K562 (cell line): ENCODE results near the gene USHBP1. TPM values are rescaled to one million over a fixed set of nuclear protein-coding genes. Genes with fewer than 3 reads are reported as not detected.

Source experiments
- ATAC-seq: fragments of 200-7000 bp; cut with Tn5 transposase; 3 replicates; pipeline ENCODE4 v1.9.1; 2020; ENCODE audit warnings: moderate library complexity
- BruUV-seq: library from RNA; stranded (reverse); fragments of 400-500 nt; replicated peaks from 2 replicates; lab custom pipeline; 2021; lab: Mats Ljungman, UMichigan
- CTCF ChIA-PET: fragments of 300-600 bp; formaldehyde crosslinking; extraction: SDS; loops from one replicate; lab custom pipeline; 2021; ENCODE audit warnings: low intra/inter-chr PET ratio; lab: Yijun Ruan, JAX
- POLR2A ChIA-PET: fragments of 300-600, 350-650 bp; sonication (Branson Sonifier 250); formaldehyde crosslinking; extraction: SDS; loops from one replicate; lab custom pipeline; 2021; ENCODE audit warnings: antibody characterized with exemption, inconsistent platforms; lab: Yijun Ruan, JAX
- DNase-seq, 4 experiments: peaks; one replicate each; pipeline versions ENCODE4 v3.0.0 to v3.0.0-alpha.2; 2011 to 2018; ENCODE audit warnings: low spot score in 3 of 4, mixed read lengths in 3 of 4; ENCODE audit errors: extremely low read depth in 1 of 4
- FAIRE-seq: peaks from 2 replicates; lab custom pipeline; 2011; peaks lifted over from hg19 to GRCh38; lab: Jason Lieb, UNC
- H2AFZ ChIP-seq: 2 replicates; pipeline ENCODE4 v1.6.0; 2011; ENCODE audit warnings: low read depth, low read length, control low read depth, inconsistent platforms
- H3K27ac ChIP-seq: fragments of 200-600 bp; 3 replicates; pipeline ENCODE4 v1.8.0; 2011; ENCODE audit warnings: low read depth, mild to moderate bottlenecking, control low read depth, inconsistent platforms, low read length, moderate library complexity, mixed read lengths; ENCODE audit errors: extremely low read depth
- H3K27me3 ChIP-seq, 2 experiments: fragments of 300-600 bp in 1 of 2; 2 replicates in 1 of 2; 3 replicates in 1 of 2; pipeline versions ENCODE4 v1.6.0 to v1.8.0; 2011; ENCODE audit warnings: inconsistent platforms in 2 of 2, low read length in 2 of 2, mild to moderate bottlenecking in 1 of 2, mixed read lengths in 1 of 2, moderate library complexity in 1 of 2; ENCODE audit not compliant: control insufficient read depth in 2 of 2, insufficient read depth in 2 of 2
- H3K36me3 ChIP-seq: fragments of 300-600 bp; 3 replicates; pipeline ENCODE4 v1.8.0; 2011; ENCODE audit warnings: mild to moderate bottlenecking, low read length, inconsistent platforms; ENCODE audit not compliant: control insufficient read depth, insufficient read depth
- H3K4me1 ChIP-seq, 2 experiments: fragments of 200-600 bp in 1 of 2; replicated peaks in 1 of 2; 2 replicates in 1 of 2; 3 replicates in 1 of 2; pipeline versions ENCODE4 v1.5.1 to v1.8.0; 2011; ENCODE audit warnings: inconsistent platforms in 2 of 2, low read length in 2 of 2, mild to moderate bottlenecking in 1 of 2, mixed read lengths in 1 of 2, moderate library complexity in 1 of 2; ENCODE audit not compliant: control insufficient read depth in 2 of 2, insufficient read depth in 2 of 2
- H3K4me2 ChIP-seq: 2 replicates; pipeline ENCODE4 v1.6.1; 2011; ENCODE audit warnings: low read length, control low read depth, inconsistent platforms, mixed read lengths; ENCODE audit not compliant: insufficient read depth
- H3K4me3 ChIP-seq: fragments of 200-600 bp; sonication (generic), shearing (Covaris generic); 2 replicates; pipeline ENCODE4 v1.5.1; 2016; ENCODE audit warnings: control low read depth, inconsistent platforms
- H3K79me2 ChIP-seq: fragments of 200-600 bp; 3 replicates; pipeline ENCODE4 v1.8.0; 2011; ENCODE audit warnings: low read length, inconsistent platforms; ENCODE audit not compliant: control insufficient read depth, insufficient read depth
- H3K9ac ChIP-seq, 2 experiments: 2 replicates each; pipeline versions ENCODE4 v1.6.0 to v1.6.1; 2011; ENCODE audit warnings: low read depth in 2 of 2, low read length in 2 of 2, control low read depth in 1 of 2, inconsistent platforms in 1 of 2, mild to moderate bottlenecking in 1 of 2, mixed read lengths in 1 of 2; ENCODE audit not compliant: insufficient read depth in 1 of 2
- H3K9me1 ChIP-seq: one replicate; pipeline ENCODE4 v1.6.0; 2011; ENCODE audit warnings: inconsistent platforms, mild to moderate bottlenecking, low read length, moderate library complexity; ENCODE audit not compliant: control insufficient read depth, insufficient read depth
- H3K9me3 ChIP-seq: replicated peaks from 2 replicates; pipeline ENCODE4 v1.5.1; 2011; ENCODE audit warnings: low read depth, low read length, inconsistent platforms; ENCODE audit not compliant: control insufficient read depth, insufficient read depth
- H4K20me1 ChIP-seq: replicated peaks from 2 replicates; pipeline ENCODE4 v1.6.1; 2011; ENCODE audit warnings: low read length, inconsistent platforms, mixed read lengths; ENCODE audit not compliant: control insufficient read depth, insufficient read depth
- CHD4 ChIP-seq: fragments of 200-600 bp; sonication (generic); IDR thresholded peaks from 3 replicates; pipeline ENCODE4 v1.6.1; 2012; ENCODE audit warnings: low read depth, mild to moderate bottlenecking, mixed read lengths, low read length, inconsistent platforms; ENCODE audit not compliant: insufficient read depth, insufficient replicate concordance, poor library complexity, severe bottlenecking
- ELF1 ChIP-seq: fragments of 200-800 bp; sonication (Bioruptor generic); IDR thresholded peaks from 2 replicates; pipeline ENCODE4 v1.6.1; 2016; ENCODE audit warnings: missing genetic modification characterization, missing compliant biosample characterization
- GTF3C2 ChIP-seq: IDR thresholded peaks from 3 replicates; pipeline ENCODE4 v1.6.1; 2011; ENCODE audit warnings: borderline replicate concordance, mild to moderate bottlenecking, moderate library complexity; ENCODE audit not compliant: insufficient read length; ENCODE audit errors: extremely low read depth
- KLF13 ChIP-seq: fragments of 450-650 bp; IDR thresholded peaks from 2 replicates; pipeline ENCODE4 v1.6.1; 2016; ENCODE audit warnings: missing genetic modification characterization, low read depth, mild to moderate bottlenecking, missing compliant biosample characterization, moderate library complexity, borderline replicate concordance
- MCM7 ChIP-seq, 2 experiments: fragments of 450-650 bp; IDR thresholded peaks; 2 replicates each; pipeline ENCODE4 v1.6.1; 2016 to 2018
- POLR2AphosphoS5 ChIP-seq: IDR thresholded peaks from 2 replicates; pipeline ENCODE4 v1.6.1; 2011; ENCODE audit warnings: mild to moderate bottlenecking, low read depth, low read length, moderate library complexity; ENCODE audit not compliant: control insufficient read depth, insufficient read depth
- SNRNP70 ChIP-seq: fragments of 200-400 bp; formaldehyde crosslinking; optimal IDR thresholded peaks from 2 replicates; pipeline ENCODE3; 2017; ENCODE audit warnings: low read depth, low read length
- STAG1 ChIP-seq: sonication (generic); formaldehyde crosslinking; IDR thresholded peaks from 2 replicates; pipeline ENCODE4 v1.5.0; 2020; ENCODE audit warnings: missing genetic modification reagents, borderline replicate concordance
- TOE1 ChIP-seq, 2 experiments: fragments of 450-650 bp in 1 of 2; sonication (generic) in 1 of 2; formaldehyde crosslinking in 1 of 2; IDR thresholded peaks; 2 replicates each; pipeline versions ENCODE4 v1.7.1 to v1.8.0; 2016 to 2022; ENCODE audit warnings: borderline replicate concordance in 2 of 2, mild to moderate bottlenecking in 2 of 2, antibody characterized with exemption in 1 of 2, inconsistent platforms in 1 of 2, low read depth in 1 of 2, missing genetic modification reagents in 1 of 2, moderate library complexity in 1 of 2
- ZMIZ1 ChIP-seq, 2 experiments: fragments of 150-350 bp in 1 of 2; IDR thresholded peaks; 2 replicates each; pipeline ENCODE4 v1.6.1; 2012 to 2016; ENCODE audit warnings: low read depth in 2 of 2, low read length in 2 of 2, mild to moderate bottlenecking in 1 of 2, moderate library complexity in 1 of 2
- ZNF121 ChIP-seq: sonication (generic); formaldehyde crosslinking; conservative IDR thresholded peaks from 2 replicates; pipeline ENCODE4 v1.8.0; 2022; ENCODE audit warnings: missing genetic modification reagents
- ZNF778 ChIP-seq: fragments of 450-650 bp; formaldehyde crosslinking; IDR thresholded peaks from 2 replicates; pipeline ENCODE4 v1.4.0; 2020; ENCODE audit warnings: mild to moderate bottlenecking, moderate library complexity
- WGBS: fragments of 100-300 bp; shearing (Covaris generic); methylation state at CpG from one replicate; pipeline ENCODE4 v1.1.6; 2016; ENCODE audit warnings: low coverage, mixed read lengths; ENCODE audit not compliant: insufficient coverage; ENCODE audit errors: missing lambda C conversion rate; 5-methylcytosine and 5-hydroxymethylcytosine counted together
- in situ Hi-C: fragments of 300-500 bp; cut with MboI; formaldehyde crosslinking; loops from 4 replicates; pipeline ENCODE4 v1.15.0; 2018; ENCODE audit warnings: inconsistent platforms, mixed read lengths
- intact Hi-C: fragments of 100-400 bp; cut with micrococcal nuclease; formaldehyde crosslinking; loops from 2 replicates; pipeline ENCODE4 v1.14.2; 2022
- polyA plus RNA-seq, 8 experiments: library from polyadenylated mRNA; depleted of rRNA in 4 of 8; stranded (reverse) in 5 of 8; unstranded in 3 of 8; fragments of >200 nt; fragmentation: Nextera tagmentation in 2 of 8; fragmentation: Illumina TruSeq in 1 of 8; extraction: Ambion mirVana in 2 of 8; extraction: Trizol in 1 of 8; gene quantifications; 2 replicates each; pipeline versions ENCODE4 v1.2.1 to v1.2.3, GENCODE V29; 2011 to 2014; ENCODE audit warnings: inconsistent platforms in 1 of 8, missing spikeins in 1 of 8
- total RNA-seq, 7 experiments: library from RNA; depleted of rRNA in 6 of 7; stranded (reverse); fragments of >200 nt in 6 of 7; fragmentation: Illumina TruSeq in 2 of 7; extraction: Trizol in 2 of 7; gene quantifications; 2 replicates each; pipeline versions ENCODE4 v1.2.1 to v1.2.3, GENCODE V29; 2011 to 2021; ENCODE audit warnings: low replicate concordance in 1 of 7

USHBP1 gene
- total and polyA plus RNA-seq, 9 of the 15 experiments (the other 6 are each of a cell fraction or from before 2014, with no cell fraction given) = 0.03 to 0.10 (median 0.05) TPM; not detected in 5

- intact Hi-C loops (loop anchor here (1.0 kb wide), 1 partner anchor 10 kb away; no protein-coding TSS in a partner anchor), in situ Hi-C loops (no loop called here)
- H3K36me3 ChIP-seq = peaks cover 14% of the 10 kb centered on the region
- no peaks in the 10 kb centered on the region for H4K20me1 ChIP-seq
- no peaks in the 10 kb centered on the region for H3K9me3 ChIP-seq
- H2AFZ ChIP-seq = peak overlapping the region; percentile 88; the same call in 1 of the 2 replicates
- H3K4me1 ChIP-seq = peaks cover 26 to 67% of the 10 kb centered on the region in 2 experiments; a peak in 4 of 5 replicates
- H3K4me2 ChIP-seq = no peak overlapping the region
- no peaks in the 10 kb centered on the region for H3K9me1 ChIP-seq
- no peak overlapping the region for H3K4me3 ChIP-seq
- FAIRE-seq (no peak), ATAC-seq (no peak), DNase-seq (no peak)
- 63% methylated on average over 12 of the region's 12 CpGs for WGBS
- no peak overlapping the region for H3K27ac ChIP-seq
- CTCF ChIA-PET = interaction anchor here (0.6 to 1.1 kb wide), 3 partner anchors 30 to 86 kb away, joined by 3 read pairs; partner anchors contain the start of gene ANO8
- POLR2A ChIA-PET = interaction anchor here (0.6 to 1.6 kb wide), 6 partner anchors 10 to 1656 kb away, joined by 3 to 6 read pairs (median 4); partner anchors contain the start of gene BABAM1
- peaks cover 34% of the 10 kb centered on the region for H3K79me2 ChIP-seq
- H3K27me3 ChIP-seq = no peaks in the 10 kb centered on the region
- peak overlapping the region; percentile 20 to 55; a peak in 2 of 4 replicates for H3K9ac ChIP-seq
- BruUV-seq = no TSS peak
- no peak for TF ChIP-seq MCM7 (IDR thresholded peaks at IDR 0.05)
- no peak for TF ChIP-seq KLF13
- no peak for TF ChIP-seq TOE1 (IDR thresholded peaks at IDR 0.05; ENCODE audit: borderline replicate concordance)
- no peak for TF ChIP-seq TOE1 (CRISPR knock-in tag; IDR thresholded peaks at IDR 0.05; ENCODE audit: borderline replicate concordance, low read depth)
- no peak for TF ChIP-seq ZMIZ1 (IDR thresholded peaks at IDR 0.05; ENCODE audit: low read depth in 2 of 2, low read length in 2 of 2)
- TF ChIP-seq CHD4 = no peak
- TF ChIP-seq STAG1 (CRISPR knock-in tag) = no peak
- TF ChIP-seq ZNF121 (CRISPR knock-in tag) = peak; percentile 44; the same call in 1 of the 2 replicates
- no peak for TF ChIP-seq POLR2AphosphoS5
- no peak for TF ChIP-seq GTF3C2
- no peak for TF ChIP-seq ZNF778
- no peak for TF ChIP-seq SNRNP70
- TF ChIP-seq ELF1 = 0 out of 2 replicates have a peak, but pooled peaks have one; percentile 2
Observed at GRCh38 chr19:17304386-17305215, 40.1 kb upstream of the USHBP1 start.
